CD1c-positive myeloid dendritic cell (primary cell): ENCODE measurements around the gene USP25.
"Not testable (repeated sequence)": the region's sequence is repeated elsewhere in the genome, so short reads cannot be mapped to it uniquely, and the experiment has no call there.

Source experiments
- DNase-seq: peaks from one replicate; pipeline ENCODE4 v3.0.0-alpha.2; 2016; ENCODE audit errors: extremely low spot score

Gene USP25

DNA sequence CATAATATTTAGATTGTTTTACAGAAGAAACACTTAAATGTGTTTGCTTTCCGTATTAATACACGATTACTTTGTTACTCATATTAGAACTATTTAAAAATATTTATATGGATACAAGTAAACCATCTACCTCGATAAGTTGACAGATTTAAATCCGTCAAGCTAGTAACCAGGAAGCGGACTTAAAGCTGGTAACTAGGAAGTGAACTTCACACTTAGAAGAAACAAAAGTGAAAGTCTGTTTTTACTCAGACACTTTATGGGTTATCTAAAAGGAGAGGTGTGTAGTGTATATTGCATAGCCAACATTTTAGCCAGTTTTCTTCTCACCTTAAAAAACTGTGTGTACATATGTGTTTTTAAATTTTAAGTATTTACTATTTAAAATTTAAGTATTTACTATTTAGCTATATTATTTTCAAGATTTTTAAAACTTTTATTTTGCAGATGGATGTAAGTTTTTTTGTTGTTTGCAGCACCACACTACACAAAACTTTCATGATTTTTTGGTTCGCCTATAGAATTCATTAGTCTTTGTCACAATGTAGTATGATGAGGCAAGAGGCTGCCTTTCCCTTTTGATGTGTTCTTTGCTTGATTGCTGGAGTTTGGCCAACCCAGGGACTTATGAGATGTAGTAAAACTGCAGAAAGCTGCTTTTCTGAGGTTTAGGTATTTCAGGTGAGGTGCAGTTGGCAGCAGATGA, 2.7 kb downstream of the USP25 start:
- peak; percentile 83 for DNase-seq

DNA sequence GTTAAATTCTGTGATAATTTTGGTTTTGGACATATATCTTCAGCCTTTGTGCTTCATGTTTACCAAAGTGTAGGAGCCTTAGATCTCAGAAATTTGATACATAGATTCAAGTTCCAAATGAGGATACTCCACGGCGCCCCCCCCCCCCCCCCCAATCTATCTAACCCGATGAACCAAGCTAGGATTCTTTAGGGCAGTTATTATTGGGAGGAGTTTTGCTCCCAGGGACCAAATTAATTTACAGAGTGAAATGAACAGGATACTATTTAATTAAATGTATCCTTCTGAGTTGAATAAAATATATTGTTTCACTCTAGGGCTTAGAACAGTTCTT, 3.2 kb downstream of the USP25 start:
- no peak for DNase-seq

DNA sequence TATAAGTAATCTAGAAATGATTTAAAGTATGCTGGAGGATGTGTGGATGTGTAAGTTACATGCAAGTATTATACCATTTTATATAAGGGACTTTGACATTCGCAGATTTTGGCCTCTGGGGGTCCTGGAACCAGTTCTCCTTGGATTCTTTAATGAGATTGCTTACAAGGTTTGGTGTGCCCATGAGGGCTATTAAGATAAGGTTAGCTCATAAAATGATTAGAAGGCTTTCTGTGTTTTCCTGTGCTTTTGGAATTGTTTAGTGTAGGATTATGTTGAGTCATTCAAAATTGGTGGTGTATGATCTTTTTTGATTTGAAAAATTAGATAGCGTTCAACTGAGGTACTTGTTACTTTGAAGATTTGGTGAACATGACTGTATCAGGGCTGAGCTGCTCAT, 5.6 kb downstream of the USP25 start:
- DNase-seq, result no peak

DNA sequence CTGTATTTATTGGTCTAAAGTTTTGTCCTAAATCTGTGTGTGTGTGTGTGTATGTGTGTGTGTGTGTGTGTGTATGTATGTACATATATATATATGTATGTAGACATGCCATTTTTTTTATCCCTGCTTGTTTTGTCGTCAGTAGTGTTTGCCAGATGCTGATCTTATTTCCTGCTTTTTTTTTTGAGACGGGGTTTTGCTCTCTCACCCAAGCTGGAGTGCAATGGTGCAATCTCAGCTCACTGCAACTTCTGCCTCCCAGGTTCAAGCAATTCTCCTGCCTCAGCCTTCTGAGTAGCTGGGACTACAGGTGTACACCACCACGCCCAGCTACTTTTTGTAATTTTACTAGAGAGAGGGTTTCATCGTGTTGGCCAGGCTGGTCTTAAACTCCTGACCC, 6.1 kb downstream of the USP25 start:
- peak; percentile 28 for DNase-seq

DNA sequence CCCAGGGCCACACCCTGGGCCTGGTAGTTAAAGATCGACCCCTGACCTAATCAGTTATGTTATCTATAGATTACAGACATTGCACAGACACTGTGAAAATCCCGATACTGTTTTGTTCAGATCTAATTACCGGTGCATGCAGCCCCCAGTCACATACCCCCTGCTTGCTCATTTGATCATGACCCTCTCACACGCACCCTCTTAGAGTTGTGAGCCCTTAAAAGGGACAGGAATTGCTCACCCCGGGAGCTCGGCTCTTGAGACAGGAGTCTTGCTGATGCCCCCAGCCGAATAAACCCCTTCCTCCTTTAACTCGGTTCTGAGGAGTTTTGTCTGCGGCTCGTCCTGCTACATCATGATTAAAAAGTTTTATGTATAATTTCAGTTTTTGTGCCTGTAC, 9.0 kb downstream of the USP25 start:
- not testable (repeated sequence) for DNase-seq

DNA sequence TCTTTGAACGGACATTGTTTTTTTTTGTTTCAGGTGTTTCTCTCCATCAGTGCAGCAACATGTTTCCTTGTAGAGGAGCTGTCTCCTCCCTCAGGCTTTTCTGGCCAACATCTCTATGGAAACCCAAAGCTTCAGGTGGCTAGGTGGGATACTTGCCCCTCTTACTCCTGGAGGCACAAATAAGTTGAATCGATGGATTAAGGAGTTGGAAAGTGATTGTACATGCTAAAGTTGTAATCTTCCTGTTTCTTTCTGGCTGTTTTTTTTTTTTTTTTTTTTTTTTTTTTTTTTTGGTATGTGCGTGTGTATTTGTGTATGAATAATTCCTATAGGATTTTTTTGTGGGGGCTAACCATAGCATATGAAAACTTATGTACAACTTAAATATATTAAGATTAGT, 10.6 kb downstream of the USP25 start:
- DNase-seq, result no peak

DNA sequence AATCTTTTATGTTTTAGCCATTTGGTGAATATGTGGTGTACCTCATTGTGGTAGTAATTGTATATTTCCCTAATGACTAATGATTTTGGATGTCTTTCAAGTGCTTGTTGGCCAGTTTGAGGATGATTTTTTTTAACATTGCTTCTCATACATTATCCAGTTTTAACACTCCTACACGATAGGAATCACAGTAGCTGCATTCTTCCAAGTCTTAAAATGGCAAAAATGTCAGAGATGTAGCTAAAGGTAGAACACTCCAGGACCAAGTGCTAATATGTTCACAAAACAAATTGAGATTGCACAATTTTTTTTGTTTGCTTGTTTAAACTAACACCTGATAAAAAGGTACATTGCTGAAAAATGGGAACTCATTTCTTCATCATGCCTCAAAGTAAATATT, 11.7 kb downstream of the USP25 start:
- DNase-seq, result no peak

DNA sequence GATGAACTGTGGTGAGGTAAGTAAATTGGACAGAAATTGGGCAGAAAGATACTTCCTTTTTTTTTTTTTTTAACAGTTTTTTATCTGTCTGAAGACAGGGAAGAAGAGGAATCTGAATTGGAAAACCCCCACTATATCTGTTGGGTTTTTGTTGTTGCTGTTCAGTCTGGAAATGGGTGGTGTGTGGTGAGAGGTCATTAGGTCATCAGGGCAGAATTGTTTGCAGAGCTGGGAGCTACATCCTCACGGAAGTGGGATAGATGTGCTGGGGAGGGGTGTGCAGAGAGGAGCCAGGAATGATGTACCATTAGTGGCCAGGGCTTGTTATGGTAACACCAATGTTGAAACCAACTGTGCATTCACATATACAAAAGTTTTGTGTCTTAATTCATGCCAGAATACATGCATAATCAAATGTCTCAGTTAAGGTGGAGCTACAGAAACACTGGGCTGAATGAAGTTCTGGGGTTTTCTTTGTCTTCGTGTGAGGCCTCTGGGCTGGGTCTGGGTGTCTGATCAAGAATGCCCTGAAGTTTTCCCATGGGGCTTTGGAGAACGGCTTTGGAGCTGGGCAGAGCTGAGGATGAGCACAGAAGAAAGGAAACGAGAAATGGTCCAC, 12.4 kb downstream of the USP25 start:
- DNase-seq, result peak; percentile 28

DNA sequence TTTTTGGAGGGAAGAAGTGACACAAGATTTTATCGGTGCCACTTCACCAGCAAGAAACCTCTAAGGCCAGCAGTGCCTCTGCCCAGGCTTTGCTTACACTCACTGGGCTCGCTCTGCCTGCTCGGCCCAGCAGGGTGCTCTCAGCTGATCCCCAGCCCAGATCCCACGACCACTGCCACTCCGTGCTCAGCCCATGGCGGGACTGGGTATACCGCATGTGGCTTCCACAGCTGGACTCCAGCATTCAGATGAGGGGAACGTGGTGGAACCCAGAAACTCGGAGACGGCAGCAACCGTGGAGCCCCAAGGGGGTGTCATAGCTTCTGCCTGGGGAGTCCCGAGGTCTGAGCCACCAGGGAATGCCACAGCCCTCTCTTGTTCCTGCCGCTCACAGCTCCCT, 12.9 kb downstream of the USP25 start:
- DNase-seq, result no peak

DNA sequence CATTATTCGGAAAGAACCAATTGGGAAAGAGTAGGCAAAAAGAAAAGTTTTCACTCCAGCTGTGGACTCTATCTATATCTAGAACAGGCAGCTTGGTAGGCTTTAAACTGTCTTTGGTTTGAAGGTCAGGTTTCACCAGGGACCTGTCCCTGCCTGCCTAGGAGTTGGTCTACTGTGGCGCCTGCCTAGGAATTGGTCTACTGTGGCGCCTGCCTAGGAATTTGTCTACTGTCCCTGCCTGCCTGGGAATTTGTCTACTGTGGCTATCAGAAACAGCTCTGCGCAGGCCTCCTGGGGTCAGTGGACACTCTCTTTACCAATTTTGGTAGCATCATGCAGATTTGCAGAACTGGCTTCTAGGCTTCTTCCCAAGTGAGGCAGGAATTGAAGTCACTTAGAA, 13.8 kb downstream of the USP25 start:
- no peak for DNase-seq

DNA sequence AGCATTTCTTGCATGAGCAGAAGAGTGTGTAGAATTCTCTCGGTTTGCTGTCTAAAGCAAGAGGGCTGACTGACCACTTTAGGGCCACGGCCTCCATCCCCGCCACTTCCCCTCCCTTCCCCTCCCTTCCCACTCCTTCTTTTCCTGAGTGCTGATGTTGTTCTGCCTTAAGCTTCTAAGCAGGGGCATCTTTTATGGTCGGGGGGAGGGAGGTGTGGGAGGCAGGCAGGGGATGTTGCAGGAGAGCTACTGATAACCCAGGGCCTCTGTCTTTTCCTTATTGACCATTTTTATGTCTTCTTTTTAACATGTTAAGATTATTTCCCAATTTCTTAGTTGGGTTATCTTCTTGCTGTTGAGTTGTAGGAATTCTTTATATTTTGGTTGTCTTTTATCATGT, 15.1 kb downstream of the USP25 start:
- no peak for DNase-seq

DNA sequence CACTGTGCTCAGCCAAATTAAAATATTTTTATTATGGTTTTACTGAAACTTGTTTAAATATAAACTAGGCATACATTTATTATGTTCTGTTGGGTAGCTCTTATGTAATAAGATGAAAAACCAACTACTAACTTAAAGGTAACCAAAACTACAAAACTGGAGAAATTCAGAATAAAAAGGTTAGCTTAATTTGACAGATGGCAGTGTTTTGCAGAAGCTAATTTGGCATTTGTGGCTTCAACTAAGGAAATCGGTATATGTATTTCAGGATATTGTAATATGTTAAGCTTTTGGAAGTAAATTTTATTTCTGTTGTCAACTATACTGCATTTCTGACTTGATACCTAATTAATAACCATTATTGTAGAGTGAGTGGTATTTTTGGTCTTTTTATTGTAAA, 18.8 kb downstream of the USP25 start:
- no peak for DNase-seq

DNA sequence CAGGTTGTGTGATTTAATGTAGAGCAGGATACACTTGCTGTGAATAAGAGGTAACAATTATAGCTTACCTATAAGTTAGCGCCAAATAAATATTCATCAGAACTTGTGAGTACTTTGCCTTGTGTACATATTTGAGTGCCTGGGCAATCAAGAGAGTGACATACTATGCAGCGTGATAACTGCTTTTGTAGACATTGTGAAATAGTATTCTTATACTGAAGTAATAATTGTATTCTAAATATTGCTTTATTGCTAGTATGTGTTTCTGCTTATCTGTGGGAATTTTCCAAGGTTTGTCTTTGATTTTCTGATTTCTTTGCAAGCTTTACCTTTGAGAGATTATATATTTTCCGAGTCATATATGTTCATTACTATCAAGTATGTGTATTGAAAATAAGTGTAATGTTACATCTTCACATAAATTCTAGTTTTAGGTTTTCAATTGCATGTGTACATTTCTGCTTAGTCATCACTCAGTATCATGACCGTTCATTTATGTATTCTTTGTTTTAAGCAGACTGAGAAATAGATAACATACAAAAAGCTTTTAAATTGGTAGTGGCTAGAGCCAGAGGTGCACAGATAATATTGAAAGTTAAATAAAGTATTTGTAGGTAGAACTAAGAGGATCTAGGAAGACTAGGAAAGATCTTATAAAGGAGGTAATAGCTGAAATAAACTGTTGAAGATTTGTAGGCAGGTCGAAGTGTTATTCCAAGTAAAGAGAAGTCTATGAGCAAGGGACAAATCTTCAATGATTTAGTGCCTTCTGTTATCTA, 19.5 kb downstream of the USP25 start:
- DNase-seq, result no peak

DNA sequence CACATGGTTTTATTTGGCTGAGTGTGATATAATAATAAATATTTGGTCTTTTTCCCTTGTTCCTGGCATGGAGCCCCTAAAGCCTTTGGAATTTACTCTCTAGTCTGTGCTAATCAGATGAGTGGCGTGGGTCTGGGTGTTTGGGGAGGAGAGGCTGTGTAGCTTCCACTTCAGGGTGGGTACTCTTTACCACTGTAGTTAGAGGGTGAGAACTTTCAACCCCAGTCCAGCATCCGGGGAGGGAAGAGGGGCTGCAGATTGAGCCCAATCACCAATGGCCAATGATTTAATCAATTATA, 20.0 kb downstream of the USP25 start:
- no peak for DNase-seq

DNA sequence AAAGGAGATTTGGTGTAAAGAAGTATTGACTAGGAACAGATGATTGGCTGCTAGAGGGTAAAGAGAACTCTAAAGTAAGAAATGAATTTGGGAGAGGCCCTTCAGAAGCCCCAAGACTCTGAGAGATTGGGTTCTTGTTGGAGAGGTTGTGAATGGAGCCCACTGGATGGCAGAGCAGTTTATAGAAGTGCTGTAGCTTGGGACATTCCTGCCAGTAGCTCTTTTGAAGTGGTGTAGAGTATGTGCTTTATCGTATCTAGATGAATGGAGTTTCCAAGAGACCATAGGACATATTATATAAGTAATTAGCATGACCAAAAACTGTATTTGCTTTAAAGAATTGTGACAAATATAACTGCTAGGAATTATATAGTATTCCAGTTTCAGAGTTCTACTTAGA, 21.3 kb downstream of the USP25 start:
- no peak for DNase-seq

DNA sequence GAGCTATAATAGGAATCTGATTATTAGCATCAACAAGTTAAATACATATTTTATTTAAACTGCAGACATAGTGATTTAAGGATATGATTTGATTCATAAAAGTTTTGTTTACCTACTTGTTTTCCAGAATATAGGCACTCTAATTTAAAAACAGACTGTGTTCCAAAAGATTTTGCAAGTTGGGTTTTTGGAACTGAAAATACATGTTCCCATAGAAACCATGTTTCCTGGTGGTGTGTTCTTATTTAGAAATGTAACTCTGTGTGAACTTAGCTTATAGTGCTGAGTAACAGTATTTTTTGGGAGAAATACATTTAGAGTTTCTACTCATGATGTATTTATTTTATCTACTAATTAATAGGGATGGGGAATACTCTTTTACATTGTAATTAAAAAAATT, 21.8 kb downstream of the USP25 start:
- no peak for DNase-seq

DNA sequence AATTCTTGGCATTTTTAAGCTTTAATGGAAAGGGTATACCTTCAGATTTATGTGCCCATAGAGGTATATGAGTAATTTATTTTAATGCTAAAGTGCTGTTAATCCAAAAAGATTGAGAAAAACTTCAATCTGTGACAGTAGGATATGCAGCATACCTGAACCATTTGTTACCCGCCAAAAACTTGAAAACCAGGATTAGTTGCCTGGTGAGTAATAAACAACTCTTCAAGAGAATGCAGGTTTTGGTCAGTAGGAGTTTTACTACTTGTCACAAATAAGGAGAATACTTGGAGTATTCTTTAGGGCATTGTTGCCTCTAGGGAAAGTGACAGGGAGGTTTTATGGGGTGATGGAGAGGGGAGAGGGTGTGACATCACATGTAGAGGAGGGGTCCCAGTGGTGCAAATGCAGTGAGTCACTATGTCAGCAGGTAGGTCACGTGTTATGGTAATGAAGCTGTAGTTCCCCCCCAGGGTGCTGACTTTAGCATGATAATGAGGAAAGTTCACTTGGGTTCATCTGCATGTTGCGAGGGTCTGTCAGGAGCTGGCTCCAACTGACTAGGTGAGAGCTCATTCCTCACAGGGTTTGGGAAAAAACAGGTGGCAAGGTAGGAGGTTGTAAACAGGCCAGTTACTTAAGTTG, 23.1 kb downstream of the USP25 start:
- DNase-seq, result no peak

DNA sequence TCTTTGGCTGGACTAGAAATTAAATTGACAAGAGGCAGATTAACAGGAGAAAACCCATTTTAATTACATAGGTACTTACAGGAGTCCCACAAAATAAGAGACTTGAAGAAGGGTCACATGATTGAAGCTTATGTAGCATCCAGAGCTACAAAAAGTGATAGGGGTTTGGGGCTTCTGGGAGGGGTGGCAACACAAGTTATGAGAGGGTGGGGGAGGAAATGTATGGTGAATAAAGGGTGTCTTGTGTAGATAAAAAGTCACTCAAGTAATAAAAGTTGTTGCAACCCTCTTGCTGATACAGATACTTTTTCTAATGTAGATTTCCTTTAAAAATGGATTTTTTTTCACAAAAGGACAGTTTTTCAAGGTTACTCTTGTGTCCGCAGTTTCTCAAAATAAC, 24.0 kb downstream of the USP25 start:
- DNase-seq, result no peak

DNA sequence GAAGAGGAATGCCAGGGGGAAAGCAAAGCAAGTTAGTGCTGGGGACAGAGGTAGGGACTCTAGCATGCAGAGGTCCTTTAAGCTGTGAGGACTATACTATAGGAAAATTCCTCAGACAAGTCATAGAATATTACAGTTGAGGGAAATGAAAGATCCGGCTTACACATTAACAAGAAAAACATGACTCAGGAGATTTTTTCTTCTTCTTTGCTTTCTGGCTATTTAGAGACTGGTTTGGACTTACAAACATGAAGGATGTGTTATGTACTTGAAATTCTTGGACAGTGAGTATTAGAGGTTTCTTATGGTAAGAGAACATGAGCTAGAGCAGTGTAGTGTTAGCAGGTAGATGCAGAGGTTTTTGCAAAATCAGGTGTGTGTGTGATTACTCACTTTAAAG, 24.9 kb downstream of the USP25 start:
- no peak for DNase-seq

DNA sequence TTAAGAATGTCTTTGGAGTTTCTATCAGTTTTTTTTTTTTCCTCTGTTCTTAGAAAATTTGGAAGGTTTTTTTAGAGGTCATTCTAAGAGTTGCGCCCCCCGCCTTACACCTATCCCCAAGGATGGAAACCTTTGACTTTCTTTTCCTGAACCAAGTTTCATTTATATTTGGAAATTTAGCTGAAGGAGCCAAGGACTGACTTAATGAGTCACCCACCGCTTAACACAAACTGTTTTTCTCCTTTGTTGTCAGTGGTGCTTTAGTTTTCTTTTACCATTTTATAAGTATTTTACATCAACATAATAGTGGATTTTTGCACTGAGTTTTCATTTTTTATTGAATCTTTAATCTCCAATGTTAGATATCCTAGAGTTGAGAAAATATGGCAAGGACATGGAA, 25.3 kb downstream of the USP25 start:
- no peak for DNase-seq

DNA sequence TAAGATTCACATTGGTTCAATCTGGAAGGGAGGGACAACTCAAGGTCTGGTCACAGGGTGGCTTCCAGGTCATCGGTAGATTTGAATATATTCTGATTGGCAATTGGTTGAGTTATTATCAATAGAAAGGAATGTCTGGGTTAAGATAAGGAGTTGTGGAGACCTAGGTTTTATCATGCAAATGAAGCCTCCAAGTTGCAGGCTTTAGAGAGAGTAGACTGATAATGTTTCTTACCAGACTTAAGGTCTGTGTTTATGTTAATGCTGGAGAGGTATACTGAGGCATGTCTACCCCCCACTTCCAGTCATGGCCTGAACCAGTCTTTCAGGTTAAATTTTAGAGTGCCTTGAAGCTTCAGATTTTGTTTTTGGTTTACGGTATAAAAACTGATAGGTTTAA, 29.7 kb downstream of the USP25 start:
- DNase-seq, result no peak

DNA sequence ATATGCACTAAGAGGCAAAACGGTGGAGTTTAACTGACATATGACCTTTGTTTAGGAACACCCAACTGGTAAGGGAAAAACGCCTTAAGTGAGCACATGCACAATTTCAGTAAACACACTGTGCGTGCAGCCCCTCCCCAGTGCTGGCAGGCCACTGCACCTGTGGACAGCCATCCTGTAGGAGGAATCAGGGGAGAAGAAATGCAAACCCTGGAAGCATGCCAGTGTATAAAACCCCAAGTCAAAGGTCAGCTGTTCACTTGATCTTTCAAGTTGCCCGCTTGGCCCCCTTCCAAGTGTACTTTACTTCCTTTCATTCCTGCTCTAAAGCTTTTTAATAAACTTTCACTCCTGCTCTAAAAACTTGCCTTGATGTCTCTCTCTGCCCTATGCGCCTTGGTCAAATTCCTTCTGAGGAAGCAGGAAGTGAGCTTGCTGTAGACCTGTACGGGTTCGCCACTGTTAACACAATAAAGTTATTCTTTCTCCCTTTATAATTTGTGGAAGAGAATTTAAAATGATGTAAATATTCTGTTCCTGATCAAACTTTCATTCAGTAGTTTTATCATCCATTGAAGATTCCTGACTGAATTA, 31.8 kb downstream of the USP25 start:
- no peak for DNase-seq

DNA sequence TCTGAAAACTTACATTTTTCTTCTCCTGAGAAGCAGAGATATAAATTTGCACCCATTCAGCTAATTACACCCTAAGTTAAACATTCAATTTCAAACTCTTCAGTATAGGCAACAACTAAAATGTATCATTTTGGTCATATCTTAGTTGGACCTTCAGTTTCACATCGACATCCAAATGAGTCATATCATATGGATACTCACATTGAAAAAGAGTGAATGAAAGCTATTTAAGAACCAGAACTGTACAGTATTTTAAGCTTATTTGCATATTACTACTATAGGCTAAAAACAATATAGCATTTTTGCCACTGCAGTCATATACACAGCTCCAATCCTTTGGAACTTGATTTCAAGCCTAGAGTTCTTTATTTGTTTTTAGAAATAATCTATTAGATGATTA, 33.6 kb downstream of the USP25 start:
- DNase-seq, result no peak
